Measurements from ENCODE around the gene MED28.

The MED28 gene

GRCh38 chr4:17583276-17583675 lies 31.2 kb upstream of the MED28 start:
- no peak for ATAC-seq
- TF ChIP-seq ZFP30 (CRISPR knock-in tag; IDR thresholded peaks at IDR 0.05) (no peak), ZFP3 (CRISPR knock-in tag; IDR thresholded peaks at IDR 0.05) (no peak), ZNF565 (CRISPR knock-in tag; conservative IDR thresholded peaks at IDR 0.05; ENCODE audit: low read depth) (no peak), RARB (CRISPR knock-in tag; IDR thresholded peaks at IDR 0.05) (no peak), ZNF70 (CRISPR knock-in tag; IDR thresholded peaks at IDR 0.05) (no peak), PATZ1 (CRISPR knock-in tag; IDR thresholded peaks at IDR 0.05; ENCODE audit: borderline replicate concordance) (no peak), CSDC2 (CRISPR knock-in tag; IDR thresholded peaks at IDR 0.05) (no peak)
- TF ChIP-seq, protein P1, sequence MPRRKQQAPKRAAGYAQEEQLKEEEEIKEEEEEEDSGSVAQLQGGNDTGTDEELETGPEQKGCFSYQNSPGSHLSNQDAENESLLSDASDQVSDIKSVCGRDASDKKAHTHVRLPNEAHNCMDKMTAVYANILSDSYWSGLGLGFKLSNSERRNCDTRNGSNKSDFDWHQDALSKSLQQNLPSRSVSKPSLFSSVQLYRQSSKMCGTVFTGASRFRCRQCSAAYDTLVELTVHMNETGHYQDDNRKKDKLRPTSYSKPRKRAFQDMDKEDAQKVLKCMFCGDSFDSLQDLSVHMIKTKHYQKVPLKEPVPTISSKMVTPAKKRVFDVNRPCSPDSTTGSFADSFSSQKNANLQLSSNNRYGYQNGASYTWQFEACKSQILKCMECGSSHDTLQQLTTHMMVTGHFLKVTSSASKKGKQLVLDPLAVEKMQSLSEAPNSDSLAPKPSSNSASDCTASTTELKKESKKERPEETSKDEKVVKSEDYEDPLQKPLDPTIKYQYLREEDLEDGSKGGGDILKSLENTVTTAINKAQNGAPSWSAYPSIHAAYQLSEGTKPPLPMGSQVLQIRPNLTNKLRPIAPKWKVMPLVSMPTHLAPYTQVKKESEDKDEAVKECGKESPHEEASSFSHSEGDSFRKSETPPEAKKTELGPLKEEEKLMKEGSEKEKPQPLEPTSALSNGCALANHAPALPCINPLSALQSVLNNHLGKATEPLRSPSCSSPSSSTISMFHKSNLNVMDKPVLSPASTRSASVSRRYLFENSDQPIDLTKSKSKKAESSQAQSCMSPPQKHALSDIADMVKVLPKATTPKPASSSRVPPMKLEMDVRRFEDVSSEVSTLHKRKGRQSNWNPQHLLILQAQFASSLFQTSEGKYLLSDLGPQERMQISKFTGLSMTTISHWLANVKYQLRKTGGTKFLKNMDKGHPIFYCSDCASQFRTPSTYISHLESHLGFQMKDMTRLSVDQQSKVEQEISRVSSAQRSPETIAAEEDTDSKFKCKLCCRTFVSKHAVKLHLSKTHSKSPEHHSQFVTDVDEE (CRISPR knock-in tag; IDR thresholded peaks at IDR 0.05), result no peak

- TF ChIP-seq GLIS3 (CRISPR knock-in tag; IDR thresholded peaks at IDR 0.05), result no peak
- TF ChIP-seq PPARA (CRISPR knock-in tag; IDR thresholded peaks at IDR 0.05; ENCODE audit: borderline replicate concordance), result no peak
- TF ChIP-seq ISL1 (CRISPR knock-in tag; IDR thresholded peaks at IDR 0.05), result no peak
- TF ChIP-seq ESRRG (CRISPR knock-in tag; IDR thresholded peaks at IDR 0.05), result no peak
- no peak for TF ChIP-seq ZNF8 (CRISPR knock-in tag; IDR thresholded peaks at IDR 0.05)
- no peak for TF ChIP-seq ZNF565 (CRISPR knock-in tag; conservative IDR thresholded peaks at IDR 0.05; ENCODE audit: low read depth)
- no peak for TF ChIP-seq ZNF70 (CRISPR knock-in tag; IDR thresholded peaks at IDR 0.05)
- TF ChIP-seq ARNTL (CRISPR knock-in tag; IDR thresholded peaks at IDR 0.05; ENCODE audit: borderline replicate concordance, low read depth), result no peak
- no peak for TF ChIP-seq TCF4 (CRISPR knock-in tag; IDR thresholded peaks at IDR 0.05; ENCODE audit: borderline replicate concordance)
- no peak for TF ChIP-seq OSR1 (CRISPR knock-in tag; IDR thresholded peaks at IDR 0.05)
- no peak for TF ChIP-seq BACH2 (CRISPR knock-in tag; IDR thresholded peaks at IDR 0.05; ENCODE audit: borderline replicate concordance)
- TF ChIP-seq, protein P2, sequence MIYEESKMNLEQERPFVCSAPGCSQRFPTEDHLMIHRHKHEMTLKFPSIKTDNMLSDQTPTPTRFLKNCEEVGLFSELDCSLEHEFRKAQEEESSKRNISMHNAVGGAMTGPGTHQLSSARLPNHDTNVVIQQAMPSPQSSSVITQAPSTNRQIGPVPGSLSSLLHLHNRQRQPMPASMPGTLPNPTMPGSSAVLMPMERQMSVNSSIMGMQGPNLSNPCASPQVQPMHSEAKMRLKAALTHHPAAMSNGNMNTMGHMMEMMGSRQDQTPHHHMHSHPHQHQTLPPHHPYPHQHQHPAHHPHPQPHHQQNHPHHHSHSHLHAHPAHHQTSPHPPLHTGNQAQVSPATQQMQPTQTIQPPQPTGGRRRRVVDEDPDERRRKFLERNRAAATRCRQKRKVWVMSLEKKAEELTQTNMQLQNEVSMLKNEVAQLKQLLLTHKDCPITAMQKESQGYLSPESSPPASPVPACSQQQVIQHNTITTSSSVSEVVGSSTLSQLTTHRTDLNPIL (CRISPR knock-in tag; IDR thresholded peaks at IDR 0.05; ENCODE audit: low read depth), result no peak
- no peak for TF ChIP-seq ZFP30 (CRISPR knock-in tag; IDR thresholded peaks at IDR 0.05)
- no peak for TF ChIP-seq PATZ1 (CRISPR knock-in tag; IDR thresholded peaks at IDR 0.05; ENCODE audit: borderline replicate concordance)
- ATAC-seq, result no peak
Observed at GRCh38 chr4:17583941-17584340, 30.5 kb upstream of the MED28 start.

- ATAC-seq, result no peak
- TF ChIP-seq PPARA (CRISPR knock-in tag; IDR thresholded peaks at IDR 0.05; ENCODE audit: borderline replicate concordance), result no peak
- TF ChIP-seq, protein P1 (CRISPR knock-in tag; IDR thresholded peaks at IDR 0.05), result no peak
- TF ChIP-seq PATZ1 (CRISPR knock-in tag; IDR thresholded peaks at IDR 0.05; ENCODE audit: borderline replicate concordance), result no peak
- TF ChIP-seq ZC3H10 (CRISPR knock-in tag; IDR thresholded peaks at IDR 0.05), result no peak
- no peak for TF ChIP-seq CSDC2 (CRISPR knock-in tag; IDR thresholded peaks at IDR 0.05)
- no peak for TF ChIP-seq ARNTL (CRISPR knock-in tag; IDR thresholded peaks at IDR 0.05; ENCODE audit: borderline replicate concordance, low read depth)
- no peak for TF ChIP-seq BACH2 (CRISPR knock-in tag; IDR thresholded peaks at IDR 0.05; ENCODE audit: borderline replicate concordance)
- no peak for TF ChIP-seq TCF4 (CRISPR knock-in tag; IDR thresholded peaks at IDR 0.05; ENCODE audit: borderline replicate concordance)
- no peak for TF ChIP-seq ZFP3 (CRISPR knock-in tag; IDR thresholded peaks at IDR 0.05)
- no peak for TF ChIP-seq TOX (CRISPR knock-in tag; IDR thresholded peaks at IDR 0.05; ENCODE audit: borderline replicate concordance)
- no peak for TF ChIP-seq RARB (CRISPR knock-in tag; IDR thresholded peaks at IDR 0.05)
- TF ChIP-seq SNAI2 (CRISPR knock-in tag; IDR thresholded peaks at IDR 0.05), result no peak
- TF ChIP-seq ISL1 (CRISPR knock-in tag; IDR thresholded peaks at IDR 0.05), result no peak
- TF ChIP-seq OSR1 (CRISPR knock-in tag; IDR thresholded peaks at IDR 0.05), result no peak
- TF ChIP-seq, protein P3, sequence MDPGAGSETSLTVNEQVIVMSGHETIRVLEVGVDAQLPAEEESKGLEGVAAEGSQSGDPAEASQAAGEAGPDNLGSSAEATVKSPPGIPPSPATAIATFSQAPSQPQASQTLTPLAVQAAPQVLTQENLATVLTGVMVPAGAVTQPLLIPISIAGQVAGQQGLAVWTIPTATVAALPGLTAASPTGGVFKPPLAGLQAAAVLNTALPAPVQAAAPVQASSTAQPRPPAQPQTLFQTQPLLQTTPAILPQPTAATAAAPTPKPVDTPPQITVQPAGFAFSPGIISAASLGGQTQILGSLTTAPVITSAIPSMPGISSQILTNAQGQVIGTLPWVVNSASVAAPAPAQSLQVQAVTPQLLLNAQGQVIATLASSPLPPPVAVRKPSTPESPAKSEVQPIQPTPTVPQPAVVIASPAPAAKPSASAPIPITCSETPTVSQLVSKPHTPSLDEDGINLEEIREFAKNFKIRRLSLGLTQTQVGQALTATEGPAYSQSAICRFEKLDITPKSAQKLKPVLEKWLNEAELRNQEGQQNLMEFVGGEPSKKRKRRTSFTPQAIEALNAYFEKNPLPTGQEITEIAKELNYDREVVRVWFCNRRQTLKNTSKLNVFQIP (CRISPR knock-in tag; IDR thresholded peaks at IDR 0.05; ENCODE audit: borderline replicate concordance, low read depth), result no peak
Observed at GRCh38 chr4:17584521-17585213, 29.8 kb upstream of the MED28 start.

Data from SK-N-SH treated with all-trans-retinoic acid at 6 μM for 48 hours (cell line).